Measurements from ENCODE around the gene PLCH1.
A peak's percentile ranks its signal among the peaks of the same experiment; 100 is the strongest.

PLCH1 gene

DNA sequence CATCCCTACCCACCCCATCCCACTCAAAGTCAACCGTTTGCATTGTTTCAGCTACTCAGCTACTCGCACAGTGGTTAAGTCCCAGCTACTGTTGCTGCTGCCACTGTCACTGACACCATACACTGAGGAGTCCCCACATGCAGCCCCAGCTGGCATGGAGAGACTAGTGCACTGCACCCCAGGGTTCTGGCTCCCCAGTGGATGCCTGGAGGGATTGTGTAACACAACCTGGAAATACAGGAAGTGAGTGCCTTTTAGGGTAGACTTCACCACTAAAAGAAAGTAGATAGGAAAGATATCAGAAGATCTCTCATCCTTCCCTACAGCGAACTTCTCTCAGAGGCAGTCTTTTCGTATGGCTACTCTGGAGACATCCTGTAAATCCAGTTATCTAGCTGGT lies 282.2 kb downstream of the PLCH1 start:
- TF ChIP-seq, protein P1, sequence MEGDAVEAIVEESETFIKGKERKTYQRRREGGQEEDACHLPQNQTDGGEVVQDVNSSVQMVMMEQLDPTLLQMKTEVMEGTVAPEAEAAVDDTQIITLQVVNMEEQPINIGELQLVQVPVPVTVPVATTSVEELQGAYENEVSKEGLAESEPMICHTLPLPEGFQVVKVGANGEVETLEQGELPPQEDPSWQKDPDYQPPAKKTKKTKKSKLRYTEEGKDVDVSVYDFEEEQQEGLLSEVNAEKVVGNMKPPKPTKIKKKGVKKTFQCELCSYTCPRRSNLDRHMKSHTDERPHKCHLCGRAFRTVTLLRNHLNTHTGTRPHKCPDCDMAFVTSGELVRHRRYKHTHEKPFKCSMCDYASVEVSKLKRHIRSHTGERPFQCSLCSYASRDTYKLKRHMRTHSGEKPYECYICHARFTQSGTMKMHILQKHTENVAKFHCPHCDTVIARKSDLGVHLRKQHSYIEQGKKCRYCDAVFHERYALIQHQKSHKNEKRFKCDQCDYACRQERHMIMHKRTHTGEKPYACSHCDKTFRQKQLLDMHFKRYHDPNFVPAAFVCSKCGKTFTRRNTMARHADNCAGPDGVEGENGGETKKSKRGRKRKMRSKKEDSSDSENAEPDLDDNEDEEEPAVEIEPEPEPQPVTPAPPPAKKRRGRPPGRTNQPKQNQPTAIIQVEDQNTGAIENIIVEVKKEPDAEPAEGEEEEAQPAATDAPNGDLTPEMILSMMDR (IDR thresholded peaks at IDR 0.05; ENCODE audit: low read depth, low read length) = no peak
- no peak for DNase-seq (ENCODE audit: low read depth in 2 of 2)
- H3K4me3 ChIP-seq (replicated peaks in 1 of 2; ENCODE audit: low read depth in 2 of 2, low read length in 2 of 2) = no peak overlapping the region

DNA sequence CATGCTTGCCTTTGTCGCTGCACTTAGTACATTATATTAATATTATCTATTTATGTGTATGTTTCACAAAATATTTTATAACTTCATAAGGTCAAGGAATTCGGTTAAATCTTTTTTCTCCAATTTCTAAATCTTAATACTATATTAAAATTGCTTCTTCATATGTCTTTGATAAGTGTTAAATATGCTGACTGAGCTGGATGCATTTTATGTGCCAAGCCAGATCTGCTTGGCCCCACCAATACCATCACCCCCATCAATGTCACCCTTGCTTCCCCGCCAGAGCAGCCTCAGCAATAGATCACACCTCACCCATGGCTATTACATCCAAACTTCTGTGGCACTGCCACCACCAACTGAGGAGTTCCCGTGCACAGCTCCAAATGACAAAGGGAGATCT lies 287.3 kb downstream of the PLCH1 start:
- DNase-seq (ENCODE audit: low read depth in 2 of 2) = no peak
- no peak overlapping the region for H3K4me3 ChIP-seq (replicated peaks in 1 of 2; ENCODE audit: low read depth in 2 of 2, low read length in 2 of 2)
- TF ChIP-seq, protein P1 (IDR thresholded peaks at IDR 0.05; ENCODE audit: low read depth, low read length) = no peak

GRCh38 chr3:155455765-155456164 lies 289.1 kb downstream of the PLCH1 start:
- H3K4me3 ChIP-seq (replicated peaks in 1 of 2; ENCODE audit: low read depth in 2 of 2, low read length in 2 of 2) = no peak overlapping the region
- no peak for DNase-seq (ENCODE audit: low read depth in 2 of 2)
- TF ChIP-seq, protein P1 (IDR thresholded peaks at IDR 0.05; ENCODE audit: low read depth, low read length) = no peak

DNA sequence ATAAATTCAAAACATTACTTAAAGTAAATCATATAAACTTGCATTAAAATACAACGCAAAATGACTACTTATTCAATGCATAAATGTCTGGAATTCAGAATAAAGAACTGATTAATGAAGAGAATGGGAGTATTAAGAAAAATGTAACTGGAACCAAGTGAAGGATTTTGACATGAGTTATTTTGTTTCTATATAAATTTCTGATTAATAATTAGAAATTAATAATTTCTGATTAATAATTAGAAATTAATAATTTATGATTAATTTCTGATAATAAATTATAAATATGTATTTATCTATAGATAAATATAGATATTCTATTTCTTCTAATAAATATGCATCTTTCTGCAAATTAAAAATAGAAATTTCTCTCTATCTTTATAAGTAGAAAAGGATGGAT lies 291.4 kb downstream of the PLCH1 start:
- TF ChIP-seq, protein P1 (IDR thresholded peaks at IDR 0.05; ENCODE audit: low read depth, low read length) = no peak
- DNase-seq (ENCODE audit: low read depth in 2 of 2) = no peak
- H3K4me3 ChIP-seq (replicated peaks in 1 of 2; ENCODE audit: low read depth in 2 of 2, low read length in 2 of 2) = no peak overlapping the region

DNA sequence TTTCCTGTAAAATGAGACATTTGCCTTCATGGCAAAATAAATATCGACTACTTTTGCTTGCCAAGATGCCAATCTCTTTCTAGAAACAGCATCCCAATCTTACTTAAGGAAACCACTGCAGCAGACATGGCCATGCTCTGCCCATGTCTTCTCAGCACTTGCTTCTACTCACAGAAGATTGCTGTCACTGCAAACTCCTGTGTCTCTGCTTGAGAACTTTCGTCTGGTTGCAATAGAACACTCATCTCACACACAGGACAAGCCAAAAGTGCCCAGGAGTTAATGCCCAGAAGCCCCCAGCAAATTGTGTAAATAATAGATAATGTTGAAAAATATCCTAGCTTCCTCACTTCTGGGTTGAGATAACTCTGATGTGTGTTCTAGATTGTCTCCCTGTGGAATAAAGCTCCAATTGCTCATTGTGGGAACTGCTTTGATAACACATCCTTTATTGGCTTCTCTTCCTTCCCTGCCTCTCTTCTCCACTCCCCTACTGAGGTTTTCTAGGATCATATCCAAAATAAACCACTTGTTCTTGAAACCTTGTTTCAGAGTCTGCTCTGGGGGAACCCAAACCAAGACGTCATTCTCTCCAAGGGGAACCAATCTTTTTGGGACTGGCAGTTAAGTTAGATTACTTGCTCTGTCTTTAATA lies 295.1 kb downstream of the PLCH1 start:
- TF ChIP-seq, protein P1 (IDR thresholded peaks at IDR 0.05; ENCODE audit: low read depth, low read length) = no peak
- no peak overlapping the region for H3K4me3 ChIP-seq (replicated peaks in 1 of 2; ENCODE audit: low read depth in 2 of 2, low read length in 2 of 2)
- peak in 1 of 2 donors; percentile 13 for DNase-seq (ENCODE audit: low read depth in 2 of 2)

DNA sequence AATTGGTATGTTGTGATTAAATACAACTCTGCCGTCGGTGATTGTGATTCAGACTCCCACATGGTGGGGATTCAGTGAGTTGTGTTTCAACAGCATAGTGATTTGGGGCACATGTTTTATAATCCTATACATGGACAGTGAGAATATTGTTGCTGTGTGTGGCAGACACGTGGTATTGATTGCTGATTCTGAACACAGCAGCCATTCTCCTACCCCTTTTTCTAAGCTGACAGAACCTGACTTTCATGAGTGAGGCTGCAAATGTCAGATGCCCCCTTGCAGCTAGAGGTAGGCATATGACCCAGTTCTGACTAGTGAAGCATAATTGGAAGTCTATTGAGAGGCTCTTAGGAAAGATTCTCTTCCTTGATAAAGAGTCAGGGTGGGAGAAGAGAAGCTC lies 296.3 kb downstream of the PLCH1 start:
- TF ChIP-seq, protein P1 (IDR thresholded peaks at IDR 0.05; ENCODE audit: low read depth, low read length) = no peak
- no peak for DNase-seq (ENCODE audit: low read depth in 2 of 2)
- H3K4me3 ChIP-seq (replicated peaks in 1 of 2; ENCODE audit: low read depth in 2 of 2, low read length in 2 of 2) = no peak overlapping the region

DNA sequence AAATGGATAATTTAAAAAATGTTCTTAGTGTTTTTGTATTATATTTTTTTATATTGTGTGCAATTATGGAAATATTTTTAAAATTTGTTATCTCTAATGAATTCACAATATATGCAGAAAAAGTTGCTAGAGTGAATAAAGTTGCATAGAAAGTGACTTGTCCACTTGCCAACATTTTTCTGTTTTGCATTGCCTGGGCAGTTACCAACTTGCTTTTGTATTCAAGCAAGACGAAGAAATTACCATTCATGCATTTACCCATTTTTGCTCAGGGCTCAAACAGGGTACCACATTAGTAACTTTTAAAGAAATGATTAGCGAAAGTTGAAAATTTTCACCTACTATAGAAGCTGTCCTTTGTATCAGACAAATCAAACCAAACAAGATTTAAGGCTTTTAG lies 298.5 kb downstream of the PLCH1 start:
- DNase-seq (ENCODE audit: low read depth in 2 of 2) = no peak

More for the DNA sequence above, 298.5 kb downstream of the PLCH1 start:
- no peak overlapping the region for H3K4me3 ChIP-seq (replicated peaks in 1 of 2; ENCODE audit: low read depth in 2 of 2, low read length in 2 of 2)
- TF ChIP-seq, protein P1 (IDR thresholded peaks at IDR 0.05; ENCODE audit: low read depth, low read length) = no peak
